ENCODE results near the gene PREX1. TPM values are rescaled to one million over a fixed set of nuclear protein-coding genes. Genes with fewer than 3 reads are reported as not detected.
A peak's percentile ranks its signal among the peaks of the same experiment; 100 is the strongest.

The PREX1 gene
- total RNA-seq, 1 experiment from 2014 or later = 36.0 TPM

- no peak for DNase-seq
- H3K4me3 ChIP-seq (ENCODE audit: insufficient read depth, low read depth, low read length) = no peak overlapping the region
- H3K27me3 ChIP-seq (ENCODE audit: control insufficient read depth, insufficient read depth, low read length) = no peaks in the 10 kb centered on the region
- H3K36me3 ChIP-seq (replicated peaks; ENCODE audit: control insufficient read depth, insufficient read depth, low read length) = no peaks in the 10 kb centered on the region
Observed at GRCh38 chr20:48640871-48641270, 186.9 kb downstream of the PREX1 start.

- H3K27me3 ChIP-seq (ENCODE audit: control insufficient read depth, insufficient read depth, low read length) = no peaks in the 10 kb centered on the region
- H3K36me3 ChIP-seq (replicated peaks; ENCODE audit: control insufficient read depth, insufficient read depth, low read length) = no peaks in the 10 kb centered on the region
- DNase-seq = no peak
Observed at GRCh38 chr20:48639899-48640298, 187.9 kb downstream of the PREX1 start.

GRCh38 chr20:48638546-48638945 lies 189.3 kb downstream of the PREX1 start:
- H3K36me3 ChIP-seq (replicated peaks; ENCODE audit: control insufficient read depth, insufficient read depth, low read length) = no peaks in the 10 kb centered on the region
- H3K27me3 ChIP-seq (ENCODE audit: control insufficient read depth, insufficient read depth, low read length) = no peaks in the 10 kb centered on the region
- DNase-seq = no peak
- no peak overlapping the region for H3K4me3 ChIP-seq (ENCODE audit: insufficient read depth, low read depth, low read length)

More at GRCh38 chr20:48639899-48640298, 187.9 kb downstream of the PREX1 start:
- H3K4me3 ChIP-seq (ENCODE audit: insufficient read depth, low read depth, low read length) = no peak overlapping the region

- no peaks in the 10 kb centered on the region for H3K36me3 ChIP-seq (replicated peaks; ENCODE audit: control insufficient read depth, insufficient read depth, low read length)
Observed at GRCh38 chr20:48637461-48637860, 190.3 kb downstream of the PREX1 start.

GRCh38 chr20:48636301-48636700 lies 191.5 kb downstream of the PREX1 start:
- Histone ChIP-seq H3K4me3 (ENCODE audit: insufficient read depth, low read depth, low read length) (no peak overlapping the region), H3K36me3 (replicated peaks; ENCODE audit: control insufficient read depth, insufficient read depth, low read length) (no peaks in the 10 kb centered on the region), H3K27me3 (ENCODE audit: control insufficient read depth, insufficient read depth, low read length) (no peaks in the 10 kb centered on the region)
- peak; percentile 69 for DNase-seq

More at GRCh38 chr20:48637461-48637860, 190.3 kb downstream of the PREX1 start:
- no peak for DNase-seq
- Histone ChIP-seq H3K4me3 (ENCODE audit: insufficient read depth, low read depth, low read length) (no peak overlapping the region), H3K27me3 (ENCODE audit: control insufficient read depth, insufficient read depth, low read length) (no peaks in the 10 kb centered on the region)

- peak; percentile 96 for DNase-seq
- Histone ChIP-seq H3K27me3 (ENCODE audit: control insufficient read depth, insufficient read depth, low read length) (no peaks in the 10 kb centered on the region), H3K4me3 (ENCODE audit: insufficient read depth, low read depth, low read length) (no peak overlapping the region), H3K36me3 (replicated peaks; ENCODE audit: control insufficient read depth, insufficient read depth, low read length) (no peaks in the 10 kb centered on the region)
Observed at GRCh38 chr20:48635791-48636267, 192.0 kb downstream of the PREX1 start.

GRCh38 chr20:48635361-48635760 lies 192.4 kb downstream of the PREX1 start:
- Histone ChIP-seq H3K36me3 (replicated peaks; ENCODE audit: control insufficient read depth, insufficient read depth, low read length) (no peaks in the 10 kb centered on the region), H3K27me3 (ENCODE audit: control insufficient read depth, insufficient read depth, low read length) (no peaks in the 10 kb centered on the region), H3K4me3 (ENCODE audit: insufficient read depth, low read depth, low read length) (no peak overlapping the region)
- no peak for DNase-seq

- no peak overlapping the region for H3K4me3 ChIP-seq (ENCODE audit: insufficient read depth, low read depth, low read length)
- H3K36me3 ChIP-seq (replicated peaks; ENCODE audit: control insufficient read depth, insufficient read depth, low read length) = no peaks in the 10 kb centered on the region
- no peak for DNase-seq
- no peaks in the 10 kb centered on the region for H3K27me3 ChIP-seq (ENCODE audit: control insufficient read depth, insufficient read depth, low read length)
Observed at GRCh38 chr20:48634641-48635040, 193.2 kb downstream of the PREX1 start.

- DNase-seq = no peak
- H3K36me3 ChIP-seq (replicated peaks; ENCODE audit: control insufficient read depth, insufficient read depth, low read length) = no peaks in the 10 kb centered on the region
Observed at GRCh38 chr20:48633620-48634257, 194.1 kb downstream of the PREX1 start.

GRCh38 chr20:48632825-48633619 lies 194.8 kb downstream of the PREX1 start:
- H3K36me3 ChIP-seq (replicated peaks; ENCODE audit: control insufficient read depth, insufficient read depth, low read length) = no peaks in the 10 kb centered on the region
- no peaks in the 10 kb centered on the region for H3K27me3 ChIP-seq (ENCODE audit: control insufficient read depth, insufficient read depth, low read length)
- no peak overlapping the region for H3K4me3 ChIP-seq (ENCODE audit: insufficient read depth, low read depth, low read length)
- no peak for DNase-seq

More at GRCh38 chr20:48633620-48634257, 194.1 kb downstream of the PREX1 start:
- no peak overlapping the region for H3K4me3 ChIP-seq (ENCODE audit: insufficient read depth, low read depth, low read length)
- no peaks in the 10 kb centered on the region for H3K27me3 ChIP-seq (ENCODE audit: control insufficient read depth, insufficient read depth, low read length)

- Histone ChIP-seq H3K4me3 (ENCODE audit: insufficient read depth, low read depth, low read length) (no peak overlapping the region), H3K36me3 (replicated peaks; ENCODE audit: control insufficient read depth, insufficient read depth, low read length) (no peaks in the 10 kb centered on the region), H3K27me3 (ENCODE audit: control insufficient read depth, insufficient read depth, low read length) (no peaks in the 10 kb centered on the region)
- DNase-seq = no peak
Observed at GRCh38 chr20:48632017-48632824, 195.6 kb downstream of the PREX1 start.

GRCh38 chr20:48631114-48632016 lies 196.4 kb downstream of the PREX1 start:
- Histone ChIP-seq H3K4me3 (ENCODE audit: insufficient read depth, low read depth, low read length) (no peak overlapping the region), H3K36me3 (replicated peaks; ENCODE audit: control insufficient read depth, insufficient read depth, low read length) (no peaks in the 10 kb centered on the region), H3K27me3 (ENCODE audit: control insufficient read depth, insufficient read depth, low read length) (no peaks in the 10 kb centered on the region)
- DNase-seq = no peak

GRCh38 chr20:48630342-48631075 lies 197.3 kb downstream of the PREX1 start:
- DNase-seq = peak; percentile 91
- H3K4me3 ChIP-seq (ENCODE audit: insufficient read depth, low read depth, low read length) = no peak overlapping the region
- no peaks in the 10 kb centered on the region for H3K27me3 ChIP-seq (ENCODE audit: control insufficient read depth, insufficient read depth, low read length)
- H3K36me3 ChIP-seq (replicated peaks; ENCODE audit: control insufficient read depth, insufficient read depth, low read length) = no peaks in the 10 kb centered on the region

Measured in H7 (cell line).